Measurements from ENCODE around the gene URAD.
"Not testable (repeated sequence)": the region's sequence is repeated elsewhere in the genome, so short reads cannot be mapped to it uniquely, and the experiment has no call there.

Gene URAD

GRCh38 chr13:27988520-27988919 is at the start of gene URAD:
URAD (minus strand) TSS chr13:27988693; CDS start chr13:27988637, 56 bp downstream.
- no peak for DNase-seq

GRCh38 chr13:28037399-28037798 is 48.9 kb upstream of the URAD start:
- DNase-seq, result no peak

- no peak for DNase-seq
Observed at GRCh38 chr13:28035146-28035782, 46.8 kb upstream of the URAD start.

- no peak for DNase-seq
Observed at GRCh38 chr13:28033894-28034655, 45.6 kb upstream of the URAD start.

- DNase-seq, result not testable (repeated sequence)
Observed at GRCh38 chr13:28032438-28032837, 43.9 kb upstream of the URAD start.

- no peak for DNase-seq
Observed at GRCh38 chr13:28031896-28032288, 43.4 kb upstream of the URAD start.

GRCh38 chr13:28031220-28031895 is 42.9 kb upstream of the URAD start:
- DNase-seq, result no peak

GRCh38 chr13:28027607-28028364 is 39.3 kb upstream of the URAD start:
- DNase-seq, result no peak

- DNase-seq, result no peak
Observed at GRCh38 chr13:28027071-28027470, 38.6 kb upstream of the URAD start.

- DNase-seq, result no peak
Observed at GRCh38 chr13:28026508-28026907, 38.0 kb upstream of the URAD start.

GRCh38 chr13:28022848-28023518 is 34.5 kb upstream of the URAD start:
- no peak for DNase-seq

GRCh38 chr13:28014301-28014700 is 25.8 kb upstream of the URAD start:
- DNase-seq, result no peak

GRCh38 chr13:28013482-28013881 is 25.0 kb upstream of the URAD start:
- DNase-seq, result no peak

- DNase-seq, result no peak
Observed at GRCh38 chr13:28012896-28013295, 24.4 kb upstream of the URAD start.

GRCh38 chr13:28012383-28012782 is 23.9 kb upstream of the URAD start:
- no peak for DNase-seq

GRCh38 chr13:28010046-28010445 is 21.6 kb upstream of the URAD start:
- no peak for DNase-seq

- DNase-seq, result not testable (repeated sequence)
Observed at GRCh38 chr13:28005016-28005415, 16.5 kb upstream of the URAD start.

GRCh38 chr13:28002886-28003698 is 14.6 kb upstream of the URAD start:
- no peak for DNase-seq

- no peak for DNase-seq
Observed at GRCh38 chr13:28001837-28002473, 13.5 kb upstream of the URAD start.

- no peak for DNase-seq
Observed at GRCh38 chr13:28001049-28001448, 12.6 kb upstream of the URAD start.

- DNase-seq, result no peak
Observed at GRCh38 chr13:28000567-28000966, 12.1 kb upstream of the URAD start.

Measured in NCI-H2107 (cell line).